Measurements from ENCODE around the gene WDR1.

WDR1 gene

GRCh38 chr4:10090467-10091250 is 25.9 kb downstream of the WDR1 start:
- Histone ChIP-seq H3K27me3 (ENCODE audit: control insufficient read depth in 1 of 2, insufficient read depth in 2 of 2, low read length in 2 of 2) (no peaks in the 10 kb centered on the region), H3K4me3 (ENCODE audit: low read length in 2 of 2) (no peak overlapping the region), H3K36me3 (ENCODE audit: control insufficient read depth in 2 of 2, insufficient read depth in 2 of 2, low read length in 2 of 2) (peaks cover 73 to 74% of the 10 kb centered on the region in 2 donors), H3K9ac (ENCODE audit: low read length in 2 of 2) (no peak overlapping the region), H3K4me1 (ENCODE audit: control insufficient read depth, insufficient read depth, low read length) (peaks cover 48% of the 10 kb centered on the region), H3K27ac (ENCODE audit: low read length) (no peak overlapping the region), H3K9me3 (ENCODE audit: control insufficient read depth in 2 of 2, low read length in 2 of 2) (no peaks in the 10 kb centered on the region)

- Histone ChIP-seq H3K9me3 (ENCODE audit: control insufficient read depth in 2 of 2, low read length in 2 of 2) (no peaks in the 10 kb centered on the region), H3K4me1 (ENCODE audit: control insufficient read depth, insufficient read depth, low read length) (peaks cover 50% of the 10 kb centered on the region), H3K36me3 (ENCODE audit: control insufficient read depth in 2 of 2, insufficient read depth in 2 of 2, low read length in 2 of 2) (peaks cover 73 to 76% of the 10 kb centered on the region in 2 donors), H3K4me3 (ENCODE audit: low read length in 2 of 2) (no peak overlapping the region), H3K9ac (ENCODE audit: low read length in 2 of 2) (no peak overlapping the region), H3K27me3 (ENCODE audit: control insufficient read depth in 1 of 2, insufficient read depth in 2 of 2, low read length in 2 of 2) (no peaks in the 10 kb centered on the region), H3K27ac (ENCODE audit: low read length) (no peak overlapping the region)
These were observed 27.3 kb downstream of the WDR1 start for GRCh38 chr4:10089346-10089745.

- Histone ChIP-seq H3K27ac (ENCODE audit: low read length) (no peak overlapping the region), H3K36me3 (ENCODE audit: control insufficient read depth in 2 of 2, insufficient read depth in 2 of 2, low read length in 2 of 2) (peaks cover 74 to 79% of the 10 kb centered on the region in 2 donors), H3K9ac (ENCODE audit: low read length in 2 of 2) (no peak overlapping the region)
These were observed 28.2 kb downstream of the WDR1 start for GRCh38 chr4:10088135-10089010.

GRCh38 chr4:10087152-10087791 is 29.3 kb downstream of the WDR1 start:
- peaks cover 85 to 90% of the 10 kb centered on the region in 2 donors for H3K36me3 ChIP-seq (ENCODE audit: control insufficient read depth in 2 of 2, insufficient read depth in 2 of 2, low read length in 2 of 2)
- H3K9ac ChIP-seq (ENCODE audit: low read length in 2 of 2), result no peak overlapping the region
- peaks cover 29% of the 10 kb centered on the region for H3K4me1 ChIP-seq (ENCODE audit: control insufficient read depth, insufficient read depth, low read length)
- H3K4me3 ChIP-seq (ENCODE audit: low read length in 2 of 2), result no peak overlapping the region
- H3K27me3 ChIP-seq (ENCODE audit: control insufficient read depth in 1 of 2, insufficient read depth in 2 of 2, low read length in 2 of 2), result no peaks in the 10 kb centered on the region
- H3K9me3 ChIP-seq (ENCODE audit: control insufficient read depth in 2 of 2, low read length in 2 of 2), result no peaks in the 10 kb centered on the region
- H3K27ac ChIP-seq (ENCODE audit: low read length), result no peak overlapping the region

More at GRCh38 chr4:10088135-10089010, 28.2 kb downstream of the WDR1 start:
- H3K9me3 ChIP-seq (ENCODE audit: control insufficient read depth in 2 of 2, low read length in 2 of 2), result no peaks in the 10 kb centered on the region
- H3K4me3 ChIP-seq (ENCODE audit: low read length in 2 of 2), result no peak overlapping the region
- peaks cover 40% of the 10 kb centered on the region for H3K4me1 ChIP-seq (ENCODE audit: control insufficient read depth, insufficient read depth, low read length)
- no peaks in the 10 kb centered on the region for H3K27me3 ChIP-seq (ENCODE audit: control insufficient read depth in 1 of 2, insufficient read depth in 2 of 2, low read length in 2 of 2)

- Histone ChIP-seq H3K4me3 (ENCODE audit: low read length in 2 of 2) (no peak overlapping the region), H3K9me3 (ENCODE audit: control insufficient read depth in 2 of 2, low read length in 2 of 2) (no peaks in the 10 kb centered on the region), H3K36me3 (ENCODE audit: control insufficient read depth in 2 of 2, insufficient read depth in 2 of 2, low read length in 2 of 2) (peaks cover 88 to 93% of the 10 kb centered on the region in 2 donors), H3K4me1 (ENCODE audit: control insufficient read depth, insufficient read depth, low read length) (peaks cover 23% of the 10 kb centered on the region), H3K27me3 (ENCODE audit: control insufficient read depth in 1 of 2, insufficient read depth in 2 of 2, low read length in 2 of 2) (no peaks in the 10 kb centered on the region), H3K27ac (ENCODE audit: low read length) (no peak overlapping the region), H3K9ac (ENCODE audit: low read length in 2 of 2) (no peak overlapping the region)
These were observed 30.0 kb downstream of the WDR1 start for GRCh38 chr4:10086506-10087120.

- Histone ChIP-seq H3K9me3 (ENCODE audit: control insufficient read depth in 2 of 2, low read length in 2 of 2) (no peaks in the 10 kb centered on the region), H3K9ac (ENCODE audit: low read length in 2 of 2) (no peak overlapping the region), H3K4me1 (ENCODE audit: control insufficient read depth, insufficient read depth, low read length) (peaks cover 20% of the 10 kb centered on the region), H3K27me3 (ENCODE audit: control insufficient read depth in 1 of 2, insufficient read depth in 2 of 2, low read length in 2 of 2) (no peaks in the 10 kb centered on the region), H3K36me3 (ENCODE audit: control insufficient read depth in 2 of 2, insufficient read depth in 2 of 2, low read length in 2 of 2) (peaks cover 87 to 91% of the 10 kb centered on the region in 2 donors), H3K27ac (ENCODE audit: low read length) (peak overlapping the region; percentile 31), H3K4me3 (ENCODE audit: low read length in 2 of 2) (no peak overlapping the region)
These were observed 30.6 kb downstream of the WDR1 start for GRCh38 chr4:10085828-10086505.

DNA sequence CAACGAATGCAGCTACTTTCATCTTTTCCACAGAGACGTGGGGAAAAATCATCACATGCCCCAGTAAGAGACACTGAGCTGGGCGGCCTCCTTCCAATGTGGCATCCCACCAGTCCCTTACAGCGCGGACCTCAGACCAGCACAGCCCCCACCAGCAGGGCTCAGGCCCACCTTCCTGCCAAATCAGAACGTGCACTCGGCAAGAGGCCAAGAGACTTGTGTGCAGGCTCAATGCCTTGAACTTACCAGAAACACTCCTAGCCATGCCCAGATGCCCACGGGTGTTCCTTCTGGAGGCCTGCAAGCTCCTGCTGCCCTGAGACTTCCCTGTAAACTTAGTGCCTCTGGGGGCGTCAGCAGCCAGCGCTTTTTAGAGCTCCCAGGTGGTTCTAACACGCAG is 31.2 kb downstream of the WDR1 start:
- Histone ChIP-seq H3K36me3 (ENCODE audit: control insufficient read depth in 2 of 2, insufficient read depth in 2 of 2, low read length in 2 of 2) (peaks cover 87 to 91% of the 10 kb centered on the region in 2 donors), H3K27me3 (ENCODE audit: control insufficient read depth in 1 of 2, insufficient read depth in 2 of 2, low read length in 2 of 2) (no peaks in the 10 kb centered on the region), H3K4me3 (ENCODE audit: low read length in 2 of 2) (no peak overlapping the region), H3K9ac (ENCODE audit: low read length in 2 of 2) (no peak overlapping the region), H3K9me3 (ENCODE audit: control insufficient read depth in 2 of 2, low read length in 2 of 2) (no peaks in the 10 kb centered on the region), H3K27ac (ENCODE audit: low read length) (peak overlapping the region; percentile 6), H3K4me1 (ENCODE audit: control insufficient read depth, insufficient read depth, low read length) (peaks cover 20% of the 10 kb centered on the region)

DNA sequence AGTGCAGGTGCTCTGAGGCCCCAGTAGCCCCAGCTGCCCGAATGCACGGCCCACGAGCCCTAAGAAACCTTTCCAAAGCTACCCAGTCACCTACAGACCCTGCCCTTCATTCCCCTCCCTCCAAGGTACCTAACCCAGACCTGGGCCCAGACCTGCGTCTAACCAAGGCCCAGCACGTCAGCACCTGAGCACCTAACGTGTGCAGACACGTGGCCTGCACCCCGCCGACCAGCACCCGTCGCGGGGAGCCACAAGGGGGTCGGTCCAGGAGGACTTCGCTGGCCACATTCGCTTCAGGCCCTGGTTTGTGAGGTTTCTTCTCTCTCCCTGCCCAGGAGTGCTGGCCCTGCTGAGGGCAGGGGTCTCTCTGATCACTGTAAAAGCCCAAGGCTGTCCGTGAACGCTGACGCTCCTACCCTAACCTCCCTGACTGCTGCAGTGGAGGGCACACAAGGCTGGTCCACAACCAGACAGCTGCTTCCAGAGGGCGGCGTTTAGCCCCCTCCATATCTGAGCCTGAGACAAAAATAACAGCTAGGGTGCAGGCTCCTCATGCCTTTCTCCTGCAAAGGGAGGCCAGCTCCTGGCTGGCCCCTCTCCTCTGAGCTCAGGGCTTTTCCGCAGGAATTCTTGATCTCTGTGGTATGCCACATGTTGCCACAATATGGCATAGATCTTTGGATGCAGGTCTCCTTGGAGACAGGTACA is 31.8 kb downstream of the WDR1 start:
- Histone ChIP-seq H3K36me3 (ENCODE audit: control insufficient read depth in 2 of 2, insufficient read depth in 2 of 2, low read length in 2 of 2) (peaks cover 87 to 92% of the 10 kb centered on the region in 2 donors), H3K27me3 (ENCODE audit: control insufficient read depth in 1 of 2, insufficient read depth in 2 of 2, low read length in 2 of 2) (no peaks in the 10 kb centered on the region), H3K9me3 (ENCODE audit: control insufficient read depth in 2 of 2, low read length in 2 of 2) (no peaks in the 10 kb centered on the region), H3K27ac (ENCODE audit: low read length) (peak overlapping the region; percentile 6), H3K9ac (ENCODE audit: low read length in 2 of 2) (no peak overlapping the region), H3K4me3 (ENCODE audit: low read length in 2 of 2) (no peak overlapping the region), H3K4me1 (ENCODE audit: control insufficient read depth, insufficient read depth, low read length) (peaks cover 18% of the 10 kb centered on the region)

DNA sequence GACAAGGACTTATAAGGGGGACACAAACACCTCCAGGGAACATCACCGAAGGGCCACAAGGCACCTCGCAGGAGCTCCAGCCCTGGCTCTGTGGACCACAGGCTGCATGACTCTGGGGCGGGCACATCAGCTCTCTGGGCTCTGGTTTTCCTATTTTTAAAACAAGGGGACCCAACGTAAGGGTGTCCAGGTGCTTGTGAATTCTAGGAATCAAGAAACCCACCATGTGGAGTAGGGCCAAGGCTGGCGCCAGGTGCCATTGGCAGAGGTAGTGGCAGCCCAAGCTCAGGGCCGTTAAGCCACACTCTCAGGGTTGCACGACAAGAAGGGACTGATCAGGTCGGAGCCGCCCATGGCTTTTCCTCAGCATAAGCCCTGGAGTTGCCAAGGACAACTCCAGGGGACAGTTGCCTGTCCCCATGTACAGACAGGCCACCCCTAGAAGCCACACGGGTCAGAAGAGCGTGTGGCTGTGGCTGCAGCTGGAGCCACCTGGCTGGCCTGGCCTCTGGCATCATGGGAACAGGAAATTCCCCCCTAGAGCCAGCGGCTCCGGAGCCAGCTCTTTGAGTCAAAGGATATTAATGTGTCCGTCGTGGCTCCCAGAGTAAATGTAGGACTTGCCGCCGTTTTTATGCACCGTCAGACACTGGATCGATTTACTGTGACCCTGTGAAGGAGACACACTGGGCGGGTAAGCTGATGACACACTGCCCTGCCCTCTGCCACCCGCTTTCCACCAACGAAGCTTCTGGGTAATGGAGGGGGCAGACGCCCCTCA is 32.5 kb downstream of the WDR1 start:
- Histone ChIP-seq H3K4me1 (ENCODE audit: control insufficient read depth, insufficient read depth, low read length) (peaks cover 18% of the 10 kb centered on the region), H3K4me3 (ENCODE audit: low read length in 2 of 2) (no peak overlapping the region), H3K27ac (ENCODE audit: low read length) (no peak overlapping the region), H3K36me3 (ENCODE audit: control insufficient read depth in 2 of 2, insufficient read depth in 2 of 2, low read length in 2 of 2) (peaks cover 88 to 95% of the 10 kb centered on the region in 2 donors), H3K9ac (ENCODE audit: low read length in 2 of 2) (no peak overlapping the region), H3K27me3 (ENCODE audit: control insufficient read depth in 1 of 2, insufficient read depth in 2 of 2, low read length in 2 of 2) (no peaks in the 10 kb centered on the region), H3K9me3 (ENCODE audit: control insufficient read depth in 2 of 2, low read length in 2 of 2) (no peaks in the 10 kb centered on the region)
